Hepatocyte (in vitro differentiated cells): ENCODE measurements around the gene AGAP1. TPM values are rescaled to one million over a fixed set of nuclear protein-coding genes. Genes with fewer than 3 reads are reported as not detected.

ENCODE experiments used
- DNase-seq: peaks from one replicate; pipeline ENCODE4 v3.0.0-alpha.2; 2016; ENCODE audit warnings: low spot score
- H2AFZ ChIP-seq: fragments of 200-600 bp; sonication (generic); 2 replicates; pipeline ENCODE4 v1.6.0; 2016; ENCODE audit warnings: antibody characterized with exemption, mild to moderate bottlenecking
- H3K27ac ChIP-seq: fragments of 200-600 bp; sonication (generic); 2 replicates; pipeline ENCODE4 v1.5.1; 2016; ENCODE audit warnings: mild to moderate bottlenecking
- H3K27me3 ChIP-seq: fragments of 200-600 bp; sonication (generic); 2 replicates; pipeline ENCODE4 v1.6.1; 2016
- H3K36me3 ChIP-seq: fragments of 200-600 bp; sonication (generic); replicated peaks from 2 replicates; pipeline ENCODE4 v1.5.1; 2016; ENCODE audit warnings: low read depth; ENCODE audit not compliant: insufficient read depth
- H3K4me1 ChIP-seq: fragments of 200-600 bp; sonication (generic); 2 replicates; pipeline ENCODE4 v1.5.1; 2016; ENCODE audit warnings: mild to moderate bottlenecking, moderate library complexity; ENCODE audit not compliant: insufficient read depth
- H3K4me2 ChIP-seq: fragments of 200-600 bp; sonication (generic); 2 replicates; pipeline ENCODE4 v1.6.0; 2016
- H3K4me3 ChIP-seq: fragments of 200-600 bp; sonication (generic); 2 replicates; pipeline ENCODE4 v1.5.1; 2016; ENCODE audit warnings: mild to moderate bottlenecking
- H3K79me2 ChIP-seq: fragments of 200-600 bp; sonication (generic); 2 replicates; pipeline ENCODE4 v1.6.0; 2017; ENCODE audit warnings: mild to moderate bottlenecking
- H3K9me2 ChIP-seq: fragments of 200-600 bp; sonication (generic); replicated peaks from 2 replicates; pipeline ENCODE4 v1.6.0; 2017; ENCODE audit warnings: mild to moderate bottlenecking; ENCODE audit not compliant: insufficient read depth
- H3K9me3 ChIP-seq: fragments of 200-600 bp; sonication (generic); 2 replicates; pipeline ENCODE4 v1.5.1; 2016; ENCODE audit warnings: low read depth, mild to moderate bottlenecking
- H4K20me1 ChIP-seq: fragments of 200-600 bp; sonication (generic); 2 replicates; pipeline ENCODE4 v1.6.0; 2016; ENCODE audit warnings: mild to moderate bottlenecking; ENCODE audit not compliant: insufficient read depth, poor library complexity, severe bottlenecking
- CTCF ChIP-seq: fragments of 200-600 bp; sonication (generic); IDR thresholded peaks from 2 replicates; pipeline ENCODE4 v1.5.1; 2016; ENCODE audit warnings: antibody characterized with exemption, mild to moderate bottlenecking; ENCODE audit not compliant: poor library complexity
- EZH2 ChIP-seq: fragments of 200-600 bp; sonication (generic); IDR thresholded peaks from 2 replicates; pipeline ENCODE4 v1.6.1; 2016; ENCODE audit warnings: antibody characterized with exemption, mild to moderate bottlenecking, borderline replicate concordance
- EZH2phosphoT487 ChIP-seq: fragments of 200-600 bp; sonication (generic); IDR thresholded peaks from one replicate; pipeline ENCODE4 v1.6.1; 2018; ENCODE audit warnings: antibody characterized with exemption, mild to moderate bottlenecking, low read depth, moderate library complexity; ENCODE audit not compliant: unreplicated experiment, severe bottlenecking
- WGBS: methylation state at CpG from one replicate; pipeline ENCODE4 v1.1.6; 2016; ENCODE audit warnings: low lambda C conversion rate; ENCODE audit errors: missing lambda C conversion rate; 5-methylcytosine and 5-hydroxymethylcytosine counted together
- polyA plus RNA-seq: library from polyadenylated mRNA; unstranded; fragments of >200 nt; fragmentation: Nextera tagmentation; extraction: Ambion mirVana; gene quantifications from 2 replicates; pipeline ENCODE4 v1.2.1, GENCODE V29; 2016
- total RNA-seq: library from RNA; depleted of rRNA; stranded (reverse); fragments of >200 nt; gene quantifications from 2 replicates; pipeline ENCODE4 v1.2.3, GENCODE V29; 2014

Gene AGAP1
- total and polyA plus RNA-seq, 2 experiments from 2014 or later, result 12.1 to 20.0 TPM

DNA sequence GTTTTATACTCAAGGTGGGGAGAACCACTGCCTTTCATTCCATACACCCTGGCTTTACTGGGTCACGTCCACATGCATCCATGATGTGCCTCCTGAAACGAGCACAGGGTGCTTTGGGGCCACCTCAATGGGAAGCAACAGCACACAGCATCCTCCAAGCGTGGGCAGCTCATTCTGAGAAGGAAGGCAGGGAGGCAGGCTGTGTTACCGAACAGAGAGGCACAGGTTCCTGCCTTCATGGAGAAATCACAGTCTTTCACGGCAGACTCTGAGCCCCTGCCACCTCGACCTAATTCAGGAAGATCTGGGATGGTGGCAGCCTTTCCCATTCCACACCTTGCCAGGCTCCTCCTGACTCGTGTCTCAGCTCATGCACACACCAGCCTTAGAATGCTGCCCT is 544.3 kb downstream of the AGAP1 start:
- Histone ChIP-seq H3K27me3 (no peaks in the 10 kb centered on the region), H4K20me1 (no peaks in the 10 kb centered on the region), H3K36me3 (no peaks in the 10 kb centered on the region), H3K4me2 (no peak overlapping the region), H3K4me3 (no peak overlapping the region), H3K4me1 (no peaks in the 10 kb centered on the region), H3K27ac (no peak overlapping the region), H3K9me2 (no peaks in the 10 kb centered on the region), H3K9me3 (no peaks in the 10 kb centered on the region), H3K79me2 (no peaks in the 10 kb centered on the region), H2AFZ (no peak overlapping the region)
- TF ChIP-seq CTCF (no peak), EZH2 (no peak), EZH2phosphoT487 (no peak)
- no peak for DNase-seq
- 95% methylated on average over 7 of the region's 7 CpGs for WGBS

DNA sequence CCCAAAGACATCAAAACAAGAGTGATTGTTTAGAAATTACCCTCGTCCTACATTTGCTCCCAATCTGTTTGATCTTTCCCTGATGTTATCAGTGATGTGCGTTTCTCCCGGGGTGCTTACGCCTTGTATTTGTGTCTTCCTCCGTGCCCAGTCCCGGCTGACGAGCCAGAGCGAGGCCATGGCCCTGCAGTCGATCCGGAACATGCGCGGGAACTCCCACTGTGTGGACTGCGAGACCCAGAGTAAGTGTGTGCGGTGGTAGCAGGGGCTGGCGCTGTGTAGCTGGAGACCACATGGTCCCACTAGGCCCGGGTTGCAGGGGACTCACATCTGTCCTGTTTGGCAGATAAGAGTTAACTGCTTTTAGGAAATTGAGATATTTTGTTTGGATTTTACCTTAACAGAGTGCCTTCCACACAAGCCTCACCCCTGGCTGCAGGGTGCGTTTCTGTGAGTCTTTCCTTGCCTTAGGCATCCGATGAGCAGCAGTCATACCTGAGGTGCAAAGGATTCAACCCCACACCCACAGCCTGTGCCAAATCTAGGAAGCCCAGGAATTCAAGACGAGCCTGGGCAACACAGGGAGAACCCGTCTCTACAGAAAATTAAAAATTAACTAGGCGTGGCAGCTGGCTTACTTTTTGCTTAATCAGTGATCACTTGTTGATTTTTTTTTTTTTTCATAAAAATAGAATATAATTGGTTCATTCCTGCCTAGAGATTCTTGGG is 546.9 kb downstream of the AGAP1 start:
- Histone ChIP-seq H3K9me2 (no peaks in the 10 kb centered on the region), H3K4me1 (no peaks in the 10 kb centered on the region), H3K27ac (no peak overlapping the region), H3K9me3 (no peaks in the 10 kb centered on the region), H3K27me3 (no peaks in the 10 kb centered on the region), H2AFZ (no peak overlapping the region), H3K79me2 (no peaks in the 10 kb centered on the region), H3K4me2 (no peak overlapping the region), H3K36me3 (no peaks in the 10 kb centered on the region), H3K4me3 (no peak overlapping the region), H4K20me1 (no peaks in the 10 kb centered on the region)
- WGBS, result 86% methylated on average over 21 of the region's 21 CpGs
- no peak for DNase-seq
- TF ChIP-seq CTCF, result no peak

DNA sequence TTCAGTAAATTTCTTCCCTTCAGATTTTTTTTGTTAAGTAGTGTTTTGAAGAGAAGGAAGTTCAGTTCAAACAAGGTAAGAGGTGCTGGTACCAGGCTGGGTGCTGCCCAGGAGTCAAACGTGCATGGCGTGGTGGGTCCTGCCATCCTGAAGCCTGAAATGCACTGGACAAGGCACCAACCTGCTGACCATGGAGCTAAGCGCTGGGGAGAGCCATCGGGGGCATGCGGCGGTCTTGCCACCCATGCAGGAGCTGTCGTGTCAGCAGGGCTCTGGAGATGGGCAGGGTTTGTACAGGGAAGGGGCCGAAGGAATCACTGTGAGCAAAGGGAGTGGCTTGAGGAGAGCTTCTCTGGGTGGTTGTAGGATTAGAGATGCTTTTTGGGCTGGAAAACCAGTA is 547.8 kb downstream of the AGAP1 start:
- Histone ChIP-seq H3K27me3 (no peaks in the 10 kb centered on the region), H3K4me1 (no peaks in the 10 kb centered on the region), H3K79me2 (no peaks in the 10 kb centered on the region), H3K9me2 (no peaks in the 10 kb centered on the region), H3K4me3 (no peak overlapping the region), H3K27ac (no peak overlapping the region), H3K4me2 (no peak overlapping the region), H2AFZ (no peak overlapping the region), H4K20me1 (no peaks in the 10 kb centered on the region), H3K36me3 (no peaks in the 10 kb centered on the region), H3K9me3 (no peaks in the 10 kb centered on the region)
- WGBS, result 97% methylated on average over 8 of the region's 8 CpGs
- DNase-seq, result no peak
- TF ChIP-seq EZH2, result no peak
- no peak for TF ChIP-seq EZH2phosphoT487
- TF ChIP-seq CTCF, result no peak

- Histone ChIP-seq H2AFZ (no peak overlapping the region), H4K20me1 (no peaks in the 10 kb centered on the region)
Measured at GRCh38 chr2:236042087-236042486, 548.2 kb downstream of the AGAP1 start.

More at GRCh38 chr2:236042087-236042486, 548.2 kb downstream of the AGAP1 start:
- 86% methylated on average over 6 of the region's 6 CpGs for WGBS
- Histone ChIP-seq H3K36me3 (no peaks in the 10 kb centered on the region), H3K9me2 (no peaks in the 10 kb centered on the region), H3K4me3 (no peak overlapping the region), H3K27me3 (no peaks in the 10 kb centered on the region), H3K27ac (no peak overlapping the region), H3K4me1 (no peaks in the 10 kb centered on the region), H3K4me2 (no peak overlapping the region), H3K79me2 (no peaks in the 10 kb centered on the region), H3K9me3 (no peaks in the 10 kb centered on the region)
- TF ChIP-seq EZH2, result no peak
- TF ChIP-seq CTCF, result no peak
- no peak for TF ChIP-seq EZH2phosphoT487
- DNase-seq, result no peak
